HEK293T (cell line): ENCODE measurements around the gene ERV3-1.
"Not testable (repeated sequence)": the region's sequence is repeated elsewhere in the genome, so short reads cannot be mapped to it uniquely, and the experiment has no call there.

Source experiments
- FOXK2 ChIP-seq: fragments of 450-650 bp; IDR thresholded peaks from 2 replicates; pipeline ENCODE4 v1.6.1; 2016; ENCODE audit warnings: mild to moderate bottlenecking
- HDGF ChIP-seq: fragments of 450-650 bp; IDR thresholded peaks from 2 replicates; pipeline ENCODE4 v1.6.1; 2017; ENCODE audit warnings: antibody characterized with exemption, borderline replicate concordance
- L3MBTL2 ChIP-seq: fragments of 450-650 bp; conservative IDR thresholded peaks from 2 replicates; pipeline ENCODE4 v1.6.1; 2016; ENCODE audit warnings: mild to moderate bottlenecking
- SUZ12 ChIP-seq: fragments of 450-650 bp; IDR thresholded peaks from 2 replicates; pipeline ENCODE4 v1.6.1; 2016; ENCODE audit warnings: mild to moderate bottlenecking
- TARDBP ChIP-seq: fragments of 450-650 bp; IDR thresholded peaks from 2 replicates; pipeline ENCODE4 v1.6.1; 2016

DNA sequence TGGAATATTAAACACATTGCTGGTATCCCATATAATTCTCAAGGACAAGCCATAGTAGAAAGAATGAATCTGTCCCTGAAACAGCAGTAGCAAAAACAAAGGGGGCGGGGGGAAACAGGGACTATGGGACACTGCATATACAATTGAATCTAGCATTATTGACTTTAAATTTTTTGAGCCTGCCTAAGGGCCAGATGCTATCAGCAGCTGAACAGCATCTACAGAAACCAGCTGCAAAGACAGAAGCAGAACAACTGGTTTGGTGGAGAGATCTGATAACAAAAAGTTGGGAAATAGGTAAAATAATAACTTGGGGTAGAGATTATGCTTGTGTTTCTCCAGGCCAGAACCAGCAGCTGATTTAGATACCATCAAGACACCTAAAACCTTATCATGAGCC lies 57.7 kb downstream of the ERV3-1 start:
- not testable (repeated sequence) for TF ChIP-seq HDGF, SUZ12, TARDBP, FOXK2, L3MBTL2
